LNCAP (cell line): Measurements from ENCODE around the gene GTSE1.

Source experiments
- CTCF ChIP-seq: fragments of 450-650 bp; IDR thresholded peaks from 2 replicates; pipeline ENCODE4 v1.5.1; 2017; ENCODE audit warnings: mild to moderate bottlenecking

Gene GTSE1

GRCh38 chr22:46294784-46295183 is 1.9 kb upstream of the GTSE1 start:
- TF ChIP-seq CTCF: no peak

- no peak for TF ChIP-seq CTCF
Measured at GRCh38 chr22:46295277-46295971, 1.2 kb upstream of the GTSE1 start.

- no peak for TF ChIP-seq CTCF
Measured at GRCh38 chr22:46297151-46297812, 612 bp downstream of the GTSE1 start.

- TF ChIP-seq CTCF: no peak
Measured at GRCh38 chr22:46299101-46299500, 2.4 kb downstream of the GTSE1 start.

GRCh38 chr22:46300491-46300890 is 3.8 kb downstream of the GTSE1 start:
- no peak for TF ChIP-seq CTCF

- TF ChIP-seq CTCF: no peak
Measured at GRCh38 chr22:46303347-46303965, 6.8 kb downstream of the GTSE1 start.

- no peak for TF ChIP-seq CTCF
Measured at GRCh38 chr22:46308283-46308988, 11.8 kb downstream of the GTSE1 start.
